CD4-positive, alpha-beta T cell treated with Interferon gamma for 1 hour (primary cell): ENCODE data around the gene TTBK2.
"Not testable (repeated sequence)": the region's sequence is repeated elsewhere in the genome, so short reads cannot be mapped to it uniquely, and the experiment has no call there.

Experiments
- DNase-seq: peaks from one replicate; pipeline ENCODE4 v3.0.0-alpha.2; 2020

TTBK2 gene

GRCh38 chr15:42903388-42904324, 16.9 kb downstream of the TTBK2 start:
- no peak for DNase-seq

- DNase-seq, result not testable (repeated sequence)
Observed at GRCh38 chr15:42893911-42894310, 26.7 kb downstream of the TTBK2 start.

GRCh38 chr15:42891569-42891968, 29.0 kb downstream of the TTBK2 start:
- no peak for DNase-seq

- DNase-seq, result no peak
Observed at GRCh38 chr15:42890161-42890913, 30.2 kb downstream of the TTBK2 start.

- not testable (repeated sequence) for DNase-seq
Observed at GRCh38 chr15:42887384-42887783, 33.2 kb downstream of the TTBK2 start.

GRCh38 chr15:42880121-42880520, 40.5 kb downstream of the TTBK2 start:
- no peak for DNase-seq

- no peak for DNase-seq
Observed at GRCh38 chr15:42879443-42879842, 41.1 kb downstream of the TTBK2 start.

GRCh38 chr15:42876224-42876623, 44.4 kb downstream of the TTBK2 start:
- no peak for DNase-seq

- DNase-seq, result no peak
Observed at GRCh38 chr15:42868683-42869082, 51.9 kb downstream of the TTBK2 start.

GRCh38 chr15:42863572-42864239, 56.9 kb downstream of the TTBK2 start:
- DNase-seq, result no peak

- no peak for DNase-seq
Observed at GRCh38 chr15:42858999-42859789, 61.4 kb downstream of the TTBK2 start.

- no peak for DNase-seq
Observed at GRCh38 chr15:42858540-42858939, 62.0 kb downstream of the TTBK2 start.

GRCh38 chr15:42854576-42854975, 66.0 kb downstream of the TTBK2 start:
- DNase-seq, result no peak

GRCh38 chr15:42849836-42850235, 70.7 kb downstream of the TTBK2 start:
- no peak for DNase-seq

GRCh38 chr15:42848846-42849245, 71.7 kb downstream of the TTBK2 start:
- no peak for DNase-seq

- no peak for DNase-seq
Observed at GRCh38 chr15:42846647-42847046, 73.9 kb downstream of the TTBK2 start.

GRCh38 chr15:42845581-42845980, 75.0 kb downstream of the TTBK2 start:
- DNase-seq, result no peak

GRCh38 chr15:42843699-42844098, 76.9 kb downstream of the TTBK2 start:
- DNase-seq, result no peak

- no peak for DNase-seq
Observed at GRCh38 chr15:42836251-42836650, 84.3 kb downstream of the TTBK2 start.

GRCh38 chr15:42832576-42832975, 88.0 kb downstream of the TTBK2 start:
- no peak for DNase-seq

GRCh38 chr15:42826251-42826890, 94.2 kb downstream of the TTBK2 start:
- DNase-seq, result no peak

GRCh38 chr15:42825599-42825998, 95.0 kb downstream of the TTBK2 start:
- no peak for DNase-seq
